Mesothelial cell of epicardium (in vitro differentiated cells): ENCODE results near the gene STMN1. TPM values are rescaled to one million over a fixed set of nuclear protein-coding genes. Genes with fewer than 3 reads are reported as not detected.

Source experiments
- DNase-seq, 2 experiments: peaks; one replicate each; pipeline ENCODE4 v3.0.0; 2021; ENCODE audit warnings: low spot score in 2 of 2; ENCODE audit not compliant: unreplicated experiment in 2 of 2
- H3K27ac Mint-ChIP-seq: 2 replicates; pipeline ENCODE4 v1.8.0; 2021; ENCODE audit warnings: mixed read lengths
- H3K27me3 Mint-ChIP-seq: 2 replicates; pipeline ENCODE4 v1.8.0; 2021; ENCODE audit warnings: low read depth, mixed read lengths
- H3K36me3 Mint-ChIP-seq: 2 replicates; pipeline ENCODE4 v1.8.0; 2021; ENCODE audit warnings: mixed read lengths
- H3K4me1 Mint-ChIP-seq: 2 replicates; pipeline ENCODE4 v1.8.0; 2021; ENCODE audit warnings: mixed read lengths
- H3K4me3 Mint-ChIP-seq: 2 replicates; pipeline ENCODE4 v1.8.0; 2021; ENCODE audit warnings: mild to moderate bottlenecking, moderate library complexity, mixed read lengths
- H3K9me3 Mint-ChIP-seq: 2 replicates; pipeline ENCODE4 v1.8.0; 2021; ENCODE audit warnings: mixed read lengths
- total RNA-seq: library from RNA; stranded (reverse); gene quantifications from 3 replicates; pipeline ENCODE4 v1.2.1, GENCODE V29; 2021
- TF ChIP-seq, protein P1 (sequence below): fragments of 200-600 bp; sonication (generic); IDR thresholded peaks from one replicate; pipeline ENCODE4 v1.5.0; 2021; ENCODE audit warnings: antibody characterized with exemption; ENCODE audit not compliant: unreplicated experiment

STMN1 gene
- total RNA-seq, 1 donor from 2014 or later, result 472 TPM

GRCh38 chr1:25874635-25875153 lies 31.5 kb downstream of the STMN1 start:
- peak overlapping the region; percentile 82 for H3K4me3 Mint-ChIP-seq
- TF ChIP-seq, protein P1, sequence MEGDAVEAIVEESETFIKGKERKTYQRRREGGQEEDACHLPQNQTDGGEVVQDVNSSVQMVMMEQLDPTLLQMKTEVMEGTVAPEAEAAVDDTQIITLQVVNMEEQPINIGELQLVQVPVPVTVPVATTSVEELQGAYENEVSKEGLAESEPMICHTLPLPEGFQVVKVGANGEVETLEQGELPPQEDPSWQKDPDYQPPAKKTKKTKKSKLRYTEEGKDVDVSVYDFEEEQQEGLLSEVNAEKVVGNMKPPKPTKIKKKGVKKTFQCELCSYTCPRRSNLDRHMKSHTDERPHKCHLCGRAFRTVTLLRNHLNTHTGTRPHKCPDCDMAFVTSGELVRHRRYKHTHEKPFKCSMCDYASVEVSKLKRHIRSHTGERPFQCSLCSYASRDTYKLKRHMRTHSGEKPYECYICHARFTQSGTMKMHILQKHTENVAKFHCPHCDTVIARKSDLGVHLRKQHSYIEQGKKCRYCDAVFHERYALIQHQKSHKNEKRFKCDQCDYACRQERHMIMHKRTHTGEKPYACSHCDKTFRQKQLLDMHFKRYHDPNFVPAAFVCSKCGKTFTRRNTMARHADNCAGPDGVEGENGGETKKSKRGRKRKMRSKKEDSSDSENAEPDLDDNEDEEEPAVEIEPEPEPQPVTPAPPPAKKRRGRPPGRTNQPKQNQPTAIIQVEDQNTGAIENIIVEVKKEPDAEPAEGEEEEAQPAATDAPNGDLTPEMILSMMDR, result no peak
- DNase-seq, result no peak
- H3K4me1 Mint-ChIP-seq, result peaks cover 47% of the 10 kb centered on the region
- no peaks in the 10 kb centered on the region for H3K9me3 Mint-ChIP-seq
- H3K27me3 Mint-ChIP-seq, result no peaks in the 10 kb centered on the region
- H3K36me3 Mint-ChIP-seq, result peaks cover 3% of the 10 kb centered on the region
- peak overlapping the region; percentile 96 for H3K27ac Mint-ChIP-seq

DNA sequence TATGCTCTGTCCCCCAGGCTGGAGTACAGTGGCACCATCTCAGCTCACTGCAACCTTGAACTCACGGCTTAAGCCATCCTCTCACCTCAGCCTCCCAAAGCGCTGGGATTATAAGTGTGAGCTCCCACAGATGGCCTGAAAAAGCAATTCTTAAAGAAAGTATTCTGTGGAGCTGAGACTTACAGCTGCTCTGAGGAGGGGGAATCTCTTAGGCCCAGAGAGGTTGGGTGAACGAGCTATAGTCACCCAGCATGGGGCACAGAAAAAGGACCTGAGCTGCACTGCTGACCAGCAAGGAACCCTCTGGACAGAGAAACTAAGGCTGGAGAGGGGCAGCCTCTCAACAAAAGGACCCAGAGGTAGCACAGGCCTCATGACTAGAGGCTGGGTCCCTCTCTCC lies 32.0 kb downstream of the STMN1 start:
- H3K4me3 Mint-ChIP-seq, result peak overlapping the region; percentile 82
- TF ChIP-seq, protein P1, result no peak
- no peak for DNase-seq
- no peaks in the 10 kb centered on the region for H3K27me3 Mint-ChIP-seq
- peak overlapping the region; percentile 96 for H3K27ac Mint-ChIP-seq
- peaks cover 42% of the 10 kb centered on the region for H3K4me1 Mint-ChIP-seq
- no peaks in the 10 kb centered on the region for H3K9me3 Mint-ChIP-seq
- H3K36me3 Mint-ChIP-seq, result peaks cover 3% of the 10 kb centered on the region

- Mint-ChIP-seq H3K4me3 (peak overlapping the region; percentile 13), H3K27me3 (no peaks in the 10 kb centered on the region), H3K36me3 (peaks cover 3% of the 10 kb centered on the region), H3K9me3 (no peaks in the 10 kb centered on the region), H3K4me1 (peaks cover 33% of the 10 kb centered on the region), H3K27ac (peak overlapping the region; percentile 80)
- no peak for DNase-seq
- TF ChIP-seq, protein P1, result no peak
These were observed 33.1 kb downstream of the STMN1 start for GRCh38 chr1:25873120-25873519.

DNA sequence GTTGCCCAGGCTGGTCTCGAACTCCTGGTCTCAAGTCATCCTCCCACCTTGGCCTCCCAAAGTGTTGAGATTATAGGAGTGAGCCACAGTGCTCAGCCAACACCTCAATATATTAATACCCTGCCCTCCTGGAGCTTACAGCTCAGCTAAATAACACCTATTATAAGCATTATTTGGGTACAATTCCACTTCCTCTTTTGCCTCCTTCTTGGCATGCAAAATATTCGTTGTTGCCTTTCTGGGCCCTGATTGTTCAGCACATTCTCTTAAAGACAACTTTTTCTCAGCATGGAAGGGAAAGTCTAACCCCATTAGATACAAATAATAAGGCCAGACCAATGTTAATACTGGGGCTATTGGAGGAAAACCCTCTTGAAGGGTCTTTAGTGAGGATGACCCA lies 33.5 kb downstream of the STMN1 start:
- Mint-ChIP-seq H3K4me1 (peaks cover 34% of the 10 kb centered on the region), H3K27me3 (no peaks in the 10 kb centered on the region), H3K9me3 (no peaks in the 10 kb centered on the region), H3K36me3 (peaks cover 3% of the 10 kb centered on the region), H3K4me3 (no peak overlapping the region), H3K27ac (peak overlapping the region; percentile 80)
- no peak for DNase-seq
- TF ChIP-seq, protein P1, result no peak

DNA sequence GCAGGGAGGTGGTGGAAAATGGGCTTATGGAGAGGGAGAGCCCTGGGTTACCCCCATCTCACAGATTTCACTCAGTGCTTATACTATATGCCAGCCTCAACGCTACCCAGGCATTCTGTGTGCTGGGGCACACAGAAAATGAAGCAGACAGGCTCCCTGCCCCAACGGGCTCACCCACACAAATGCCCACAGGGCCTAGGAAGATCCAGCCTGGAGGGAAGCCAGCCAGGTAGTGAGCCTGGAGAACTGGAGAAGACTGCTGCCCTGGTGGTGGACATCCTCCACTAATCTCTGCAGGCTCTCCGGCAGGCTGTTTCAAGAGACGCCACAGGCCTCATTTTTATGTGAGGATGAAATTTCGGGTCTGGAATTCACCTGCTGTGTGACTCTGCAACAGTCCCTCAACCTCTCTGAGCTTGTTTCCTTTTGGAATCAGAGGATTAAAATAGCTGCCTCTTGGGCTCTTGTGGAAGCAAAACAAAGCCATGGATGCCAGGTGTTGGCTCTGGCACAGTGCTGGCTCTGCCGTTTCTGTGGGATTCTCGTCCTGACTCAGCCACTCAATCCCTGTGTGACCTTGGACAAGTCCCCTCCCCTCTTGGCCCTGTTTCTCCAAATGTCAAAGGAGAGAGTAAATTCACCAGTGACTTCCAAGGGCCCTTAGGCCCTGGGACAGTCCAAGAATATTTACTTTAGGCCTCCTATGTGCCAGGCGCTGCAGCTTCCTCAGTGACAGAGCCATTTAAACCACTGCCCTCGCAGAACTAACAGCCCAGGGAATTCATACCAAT lies 34.3 kb downstream of the STMN1 start:
- TF ChIP-seq, protein P1, result no peak
- H3K4me1 Mint-ChIP-seq, result peaks cover 35% of the 10 kb centered on the region
- peaks cover 3% of the 10 kb centered on the region for H3K36me3 Mint-ChIP-seq
- no peaks in the 10 kb centered on the region for H3K27me3 Mint-ChIP-seq
- DNase-seq, result no peak
- H3K9me3 Mint-ChIP-seq, result no peaks in the 10 kb centered on the region
- H3K4me3 Mint-ChIP-seq, result no peak overlapping the region
- H3K27ac Mint-ChIP-seq, result peak overlapping the region; percentile 43
